HepG2 (cell line): ENCODE data around the gene IQCF5. TPM values are rescaled to one million over a fixed set of nuclear protein-coding genes. Genes with fewer than 3 reads are reported as not detected.

ENCODE experiments used
- CCAR2 ChIP-seq: fragments of 200-400 bp; formaldehyde crosslinking; optimal IDR thresholded peaks from 2 replicates; pipeline ENCODE3; 2018; ENCODE audit warnings: low read depth, mild to moderate bottlenecking, low read length, moderate library complexity
- MED8 ChIP-seq: sonication (generic); formaldehyde crosslinking; IDR thresholded peaks from 2 replicates; pipeline ENCODE4 v1.8.1; 2023; ENCODE audit warnings: mild to moderate bottlenecking, missing genetic modification reagents; ENCODE audit not compliant: insufficient replicate concordance
- NFYB ChIP-seq: sonication (generic); formaldehyde crosslinking; IDR thresholded peaks from 2 replicates; pipeline ENCODE4 v1.4.0; 2020; ENCODE audit warnings: missing genetic modification reagents
- SMARCE1 ChIP-seq: fragments of 450-650 bp; IDR thresholded peaks from 2 replicates; pipeline ENCODE4 v1.6.1; 2017; ENCODE audit warnings: borderline replicate concordance
- SP2 ChIP-seq: sonication (generic); formaldehyde crosslinking; IDR thresholded peaks from 2 replicates; pipeline ENCODE4 v1.5.1; 2020; ENCODE audit warnings: mild to moderate bottlenecking, missing genetic modification reagents
- ZNF512B ChIP-seq: sonication (generic); formaldehyde crosslinking; IDR thresholded peaks from 2 replicates; pipeline ENCODE4 v1.5.1; 2020; ENCODE audit warnings: missing genetic modification reagents, mild to moderate bottlenecking, borderline replicate concordance
- ZNF790 ChIP-seq: sonication (generic); formaldehyde crosslinking; IDR thresholded peaks from 2 replicates; pipeline ENCODE4 v1.8.0; 2022; ENCODE audit warnings: missing genetic modification reagents, mild to moderate bottlenecking, borderline replicate concordance
- polyA plus RNA-seq, 8 experiments: library from polyadenylated mRNA; depleted of rRNA in 3 of 8; stranded (reverse) in 7 of 8; unstranded in 1 of 8; fragments of >200 nt; fragmentation: Illumina TruSeq in 4 of 8; extraction: Trizol in 4 of 8; gene quantifications; 2 replicates each; pipeline versions ENCODE4 v1.2.1 to v1.2.3, GENCODE V29; 2011 to 2016; ENCODE audit warnings: low read depth in 4 of 8, missing spikeins in 1 of 8, mixed read lengths in 1 of 8; ENCODE audit not compliant: insufficient read depth in 1 of 8
- total RNA-seq, 5 experiments: library from RNA; depleted of rRNA; stranded (reverse); fragments of >200 nt; fragmentation: Illumina TruSeq; extraction: Trizol; gene quantifications; 2 replicates each; pipeline ENCODE4 v1.2.3, GENCODE V29; 2016; ENCODE audit warnings: low read depth in 1 of 5
- TF ChIP-seq, protein P1 (sequence below): sonication (generic); formaldehyde crosslinking; conservative IDR thresholded peaks from 2 replicates; pipeline ENCODE4 v1.4.0; 2020; ENCODE audit warnings: missing genetic modification reagents
- TF ChIP-seq, protein P2 (sequence below): sonication (generic); formaldehyde crosslinking; IDR thresholded peaks from 2 replicates; pipeline ENCODE4 v1.5.1; 2020; ENCODE audit warnings: missing genetic modification reagents, mild to moderate bottlenecking, borderline replicate concordance

Gene IQCF5
- total and polyA plus RNA-seq, 2 of the 13 experiments (the other 11 are each of a cell fraction or from before 2014, with no cell fraction given) = not detected

- TF ChIP-seq, protein P1, sequence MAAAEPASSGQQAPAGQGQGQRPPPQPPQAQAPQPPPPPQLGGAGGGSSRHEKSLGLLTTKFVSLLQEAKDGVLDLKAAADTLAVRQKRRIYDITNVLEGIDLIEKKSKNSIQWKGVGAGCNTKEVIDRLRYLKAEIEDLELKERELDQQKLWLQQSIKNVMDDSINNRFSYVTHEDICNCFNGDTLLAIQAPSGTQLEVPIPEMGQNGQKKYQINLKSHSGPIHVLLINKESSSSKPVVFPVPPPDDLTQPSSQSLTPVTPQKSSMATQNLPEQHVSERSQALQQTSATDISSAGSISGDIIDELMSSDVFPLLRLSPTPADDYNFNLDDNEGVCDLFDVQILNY = no peak
- TF ChIP-seq ZNF790 (CRISPR knock-in tag) (no peak), MED8 (CRISPR knock-in tag) (no peak), ZNF512B (CRISPR knock-in tag) (no peak), NFYB (CRISPR knock-in tag) (no peak), SP2 (CRISPR knock-in tag) (no peak), CCAR2 (no peak), SMARCE1 (no peak)
- TF ChIP-seq, protein P2, sequence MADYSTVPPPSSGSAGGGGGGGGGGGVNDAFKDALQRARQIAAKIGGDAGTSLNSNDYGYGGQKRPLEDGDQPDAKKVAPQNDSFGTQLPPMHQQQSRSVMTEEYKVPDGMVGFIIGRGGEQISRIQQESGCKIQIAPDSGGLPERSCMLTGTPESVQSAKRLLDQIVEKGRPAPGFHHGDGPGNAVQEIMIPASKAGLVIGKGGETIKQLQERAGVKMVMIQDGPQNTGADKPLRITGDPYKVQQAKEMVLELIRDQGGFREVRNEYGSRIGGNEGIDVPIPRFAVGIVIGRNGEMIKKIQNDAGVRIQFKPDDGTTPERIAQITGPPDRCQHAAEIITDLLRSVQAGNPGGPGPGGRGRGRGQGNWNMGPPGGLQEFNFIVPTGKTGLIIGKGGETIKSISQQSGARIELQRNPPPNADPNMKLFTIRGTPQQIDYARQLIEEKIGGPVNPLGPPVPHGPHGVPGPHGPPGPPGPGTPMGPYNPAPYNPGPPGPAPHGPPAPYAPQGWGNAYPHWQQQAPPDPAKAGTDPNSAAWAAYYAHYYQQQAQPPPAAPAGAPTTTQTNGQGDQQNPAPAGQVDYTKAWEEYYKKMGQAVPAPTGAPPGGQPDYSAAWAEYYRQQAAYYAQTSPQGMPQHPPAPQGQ (CRISPR knock-in tag) = no peak
- TF ChIP-seq, all 625 proteins: peak for 0
Observed at GRCh38 chr3:51894391-51894790, 19.0 kb upstream of the IQCF5 start (continued).
